Esophagus (tissue), 2 donors: ENCODE results near the gene SBK1. TPM values are rescaled to one million over a fixed set of nuclear protein-coding genes. Genes with fewer than 3 reads are reported as not detected.

ENCODE experiments used
- H3K27ac ChIP-seq, 2 donors: one replicate each; pipeline ENCODE4 v1.5.1; 2013; ENCODE audit warnings: low read depth in 2 of 2, mild to moderate bottlenecking in 2 of 2, inconsistent platforms in 1 of 2, low read length in 1 of 2, moderate library complexity in 1 of 2
- H3K27me3 ChIP-seq, 2 donors: one replicate each; pipeline ENCODE4 v1.6.1; 2013; ENCODE audit warnings: low read length in 2 of 2, control low read depth in 1 of 2, mild to moderate bottlenecking in 1 of 2; ENCODE audit not compliant: insufficient read depth in 2 of 2, control insufficient read depth in 1 of 2
- H3K36me3 ChIP-seq, 2 donors: one replicate each; pipeline ENCODE4 v1.6.1; 2013; ENCODE audit warnings: low read length in 1 of 2; ENCODE audit not compliant: control insufficient read depth in 2 of 2, insufficient read depth in 2 of 2
- H3K4me1 ChIP-seq, 2 donors: one replicate each; pipeline ENCODE4 v1.6.1; 2013; ENCODE audit warnings: low read length in 1 of 2; ENCODE audit not compliant: control insufficient read depth in 2 of 2, insufficient read depth in 2 of 2
- H3K4me3 ChIP-seq, 2 donors: one replicate each; pipeline ENCODE4 v1.5.1; 2013; ENCODE audit warnings: low read length in 2 of 2, mild to moderate bottlenecking in 2 of 2, low read depth in 1 of 2, moderate library complexity in 1 of 2
- H3K9me3 ChIP-seq, 2 donors: one replicate each; pipeline ENCODE4 v1.6.1; 2013; ENCODE audit warnings: mild to moderate bottlenecking in 2 of 2, low read depth in 1 of 2, low read length in 1 of 2, moderate library complexity in 1 of 2; ENCODE audit not compliant: control insufficient read depth in 2 of 2, insufficient read depth in 1 of 2
- WGBS, 2 donors: extraction: QIAGEN DNeasy Blood & Tissue Kit; methylation state at CpG; one replicate each; pipeline ENCODE4 v1.1.7; 2013; 5-methylcytosine and 5-hydroxymethylcytosine counted together
- polyA plus RNA-seq, 2 donors: library from polyadenylated mRNA; stranded (reverse); fragments of 200-250 nt; gene quantifications; one replicate each; pipeline ENCODE4 v1.2.3, GENCODE V29; 2013
- donor health status: healthy with polysubstance abuse.
- donor health status: Bipolar disorder and iron deficiency.

SBK1 gene
- polyA plus RNA-seq, 2 donors = 0.36 to 0.47 TPM

DNA sequence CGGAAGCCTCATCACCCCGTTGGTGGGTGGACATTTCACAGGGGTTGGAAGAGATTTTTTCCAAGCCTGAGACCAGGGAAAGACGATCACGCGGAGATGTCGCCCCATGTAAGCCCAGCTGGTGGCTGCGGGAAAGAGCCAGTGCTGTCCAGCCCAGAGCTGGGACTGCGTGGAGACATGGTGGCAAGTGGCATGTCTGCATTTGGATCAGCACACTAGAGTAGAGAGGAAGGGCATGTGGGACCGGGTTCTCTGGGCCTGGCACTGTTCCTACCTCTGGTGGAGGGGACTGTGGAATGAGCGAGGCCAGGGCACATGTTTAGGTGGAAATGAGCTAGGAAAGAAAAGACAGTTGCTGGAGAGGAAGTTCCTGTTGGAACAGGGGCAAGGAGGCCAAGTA is 20.0 kb downstream of the SBK1 start:
- Histone ChIP-seq H3K9me3 (no peaks in the 10 kb centered on the region), H3K27me3 (no peaks in the 10 kb centered on the region), H3K36me3 (no peaks in the 10 kb centered on the region), H3K4me3 (no peak overlapping the region), H3K4me1 (no peaks in the 10 kb centered on the region), H3K27ac (no peak overlapping the region)
- 87 to 89% methylated on average over 10 of the region's 10 CpGs for WGBS, 2 donors

DNA sequence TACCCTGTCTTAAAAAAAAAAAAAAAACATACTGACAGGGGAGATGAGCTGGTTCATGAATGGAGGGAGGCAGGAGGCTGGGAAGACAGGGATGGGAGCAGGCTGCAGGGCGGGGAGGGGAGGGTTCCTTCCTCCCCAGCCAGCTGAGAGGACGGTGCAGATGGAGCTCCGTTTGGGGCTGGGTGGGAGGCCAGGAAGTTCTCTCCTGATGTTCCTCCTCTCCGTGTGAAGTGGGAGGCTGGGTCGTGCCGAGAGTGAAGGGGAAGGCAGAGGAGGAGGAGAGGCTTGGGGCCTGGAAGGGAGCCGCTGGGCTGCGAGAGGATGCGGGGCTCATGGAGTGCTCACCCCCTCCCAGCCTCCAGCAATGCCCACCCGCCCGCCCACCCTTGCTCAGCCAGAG is 21.3 kb downstream of the SBK1 start:
- Histone ChIP-seq H3K27me3 (no peaks in the 10 kb centered on the region), H3K4me1 (no peaks in the 10 kb centered on the region), H3K9me3 (no peaks in the 10 kb centered on the region), H3K27ac (no peak overlapping the region), H3K4me3 (no peak overlapping the region), H3K36me3 (no peaks in the 10 kb centered on the region)
- 67 to 70% methylated on average over 10 to 11 of the region's 11 CpGs for WGBS, 2 donors

DNA sequence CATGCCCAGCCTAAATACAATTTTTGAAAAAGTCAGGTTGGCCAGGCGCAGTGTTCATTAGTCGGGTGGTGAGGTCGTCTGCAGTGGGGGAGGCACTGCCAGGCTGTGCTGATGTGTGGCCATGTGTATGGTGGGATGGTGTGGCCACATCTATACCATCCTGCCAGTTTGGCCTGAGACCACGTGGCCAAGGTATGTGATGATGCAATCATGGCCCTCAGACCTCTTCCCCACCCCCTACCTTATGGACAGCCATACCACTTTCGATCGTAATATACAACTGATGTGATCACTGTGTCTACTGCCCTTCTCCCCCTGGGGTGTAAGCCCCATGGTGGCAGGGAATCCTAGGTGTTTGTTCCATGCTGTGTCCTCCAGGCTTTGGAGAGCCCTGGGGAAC is 23.7 kb downstream of the SBK1 start:
- 83% methylated on average over 6 of the region's 6 CpGs for WGBS, 2 donors
- Histone ChIP-seq H3K4me1 (no peaks in the 10 kb centered on the region), H3K27ac (no peak overlapping the region), H3K4me3 (no peak overlapping the region), H3K27me3 (no peaks in the 10 kb centered on the region), H3K36me3 (no peaks in the 10 kb centered on the region), H3K9me3 (no peaks in the 10 kb centered on the region)

DNA sequence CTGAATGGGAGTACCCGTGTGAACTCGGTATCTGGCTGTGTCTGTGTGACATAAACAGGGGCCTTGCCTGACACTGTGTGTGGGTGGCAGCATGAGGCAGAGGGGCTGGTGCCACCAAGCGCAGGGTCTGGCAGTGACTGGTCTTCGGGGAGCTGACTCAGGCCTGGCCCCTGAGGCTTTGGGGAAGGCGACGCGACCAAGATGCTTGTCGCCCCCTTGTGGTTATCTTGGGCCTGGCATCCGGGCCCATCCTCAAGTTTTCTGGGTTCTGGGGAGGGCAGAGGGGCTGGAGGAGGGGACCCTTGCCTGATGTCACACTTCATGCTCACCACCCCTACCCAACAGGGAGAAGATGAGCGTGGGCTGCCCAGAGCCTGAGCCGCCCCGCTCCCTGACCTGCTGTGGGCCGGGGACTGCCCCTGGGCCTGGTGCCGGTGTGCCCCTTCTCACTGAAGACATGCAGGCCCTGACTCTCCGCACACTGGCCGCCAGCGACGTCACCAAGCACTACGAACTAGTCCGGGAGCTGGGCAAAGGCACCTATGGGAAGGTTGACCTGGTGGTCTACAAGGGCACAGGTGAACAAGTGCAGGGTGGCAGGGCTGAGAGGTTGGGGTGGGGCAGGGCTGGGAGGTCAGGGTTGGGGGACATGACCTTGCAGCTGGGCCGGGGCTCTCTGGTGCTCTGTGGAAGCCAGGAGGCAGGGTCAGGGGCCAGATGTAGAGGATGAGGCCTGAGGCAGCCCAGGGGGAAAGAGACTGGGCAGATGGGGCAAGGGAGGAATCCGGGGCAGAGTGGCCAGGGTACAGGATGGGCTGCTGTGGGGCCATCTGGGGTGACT is 24.9 kb downstream of the SBK1 start:
- no peaks in the 10 kb centered on the region for H3K9me3 ChIP-seq
- 54 to 55% methylated on average over 22 of the region's 22 CpGs for WGBS, 2 donors
- H3K36me3 ChIP-seq = no peaks in the 10 kb centered on the region
- no peak overlapping the region for H3K27ac ChIP-seq
- no peak overlapping the region for H3K4me3 ChIP-seq
- no peaks in the 10 kb centered on the region for H3K27me3 ChIP-seq
- no peaks in the 10 kb centered on the region for H3K4me1 ChIP-seq

DNA sequence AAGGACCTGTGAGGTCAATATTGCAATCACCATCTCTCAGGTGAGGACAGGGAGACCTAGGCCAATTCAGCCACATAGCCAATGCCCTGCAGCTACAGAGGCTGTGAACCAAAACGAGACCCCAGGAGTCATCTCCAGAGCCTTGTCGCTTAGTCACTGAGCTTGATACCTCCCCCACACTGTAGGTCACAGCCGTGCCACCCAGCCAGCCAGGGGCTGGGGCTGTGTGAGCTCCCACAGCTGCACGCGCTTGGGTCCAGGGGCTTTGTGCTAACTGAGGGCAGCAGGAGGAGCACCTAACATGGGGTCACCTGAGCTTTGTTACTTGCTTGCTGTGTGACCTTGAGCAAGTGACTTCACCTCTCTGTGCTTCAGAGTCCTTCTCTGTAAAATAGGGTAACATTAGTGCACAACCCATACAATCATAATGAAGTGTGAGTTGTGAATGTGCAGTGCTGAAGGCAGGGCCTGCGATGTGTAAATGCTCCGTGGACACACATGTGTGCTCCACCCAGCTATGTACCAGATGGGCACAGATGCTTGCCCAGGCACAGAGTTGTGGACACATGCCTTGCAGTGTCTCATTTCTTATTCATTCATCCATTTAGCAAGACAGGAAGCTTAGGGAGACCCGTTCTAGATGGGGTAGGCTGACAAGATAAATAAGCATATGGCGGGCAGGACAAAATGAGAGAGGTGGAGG is 25.9 kb downstream of the SBK1 start:
- H3K9me3 ChIP-seq = no peaks in the 10 kb centered on the region
- 81 to 83% methylated on average over 9 of the region's 9 CpGs for WGBS, 2 donors
- no peak overlapping the region for H3K27ac ChIP-seq
- no peaks in the 10 kb centered on the region for H3K27me3 ChIP-seq
- no peak overlapping the region for H3K4me3 ChIP-seq
- H3K36me3 ChIP-seq = no peaks in the 10 kb centered on the region
- H3K4me1 ChIP-seq = no peaks in the 10 kb centered on the region

DNA sequence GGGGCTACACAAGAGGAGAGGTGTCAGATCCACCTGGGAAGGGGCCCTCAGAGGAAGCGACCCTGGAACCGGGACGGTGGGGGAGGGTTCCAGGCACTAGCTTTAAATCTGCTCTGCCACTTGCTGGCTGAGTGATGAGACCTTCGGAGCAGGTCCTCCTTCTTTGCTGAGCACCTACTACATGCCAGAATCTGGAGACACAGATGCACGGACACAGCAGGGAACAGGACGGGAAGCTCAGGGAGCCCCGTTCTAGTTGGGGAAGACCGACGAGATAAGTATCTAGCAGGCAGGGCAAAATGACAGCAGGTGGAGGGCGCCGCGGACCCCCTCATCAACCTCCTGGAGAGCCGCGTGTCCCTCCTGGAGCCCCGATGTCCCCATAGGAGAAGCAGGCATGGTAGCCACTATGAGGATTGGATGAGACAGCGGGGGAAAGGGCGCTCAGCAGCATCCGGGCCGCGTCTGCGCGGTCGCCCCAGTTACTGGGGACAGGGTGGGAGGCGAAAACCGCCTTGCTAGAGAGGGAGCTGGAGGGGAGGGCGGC is 27.2 kb downstream of the SBK1 start:
- no peak overlapping the region for H3K27ac ChIP-seq
- H3K9me3 ChIP-seq = no peaks in the 10 kb centered on the region
- 93% methylated on average over 25 to 26 of the region's 26 CpGs for WGBS, 2 donors
- no peaks in the 10 kb centered on the region for H3K36me3 ChIP-seq
- H3K27me3 ChIP-seq = no peaks in the 10 kb centered on the region
- no peak overlapping the region for H3K4me3 ChIP-seq
- no peaks in the 10 kb centered on the region for H3K4me1 ChIP-seq

DNA sequence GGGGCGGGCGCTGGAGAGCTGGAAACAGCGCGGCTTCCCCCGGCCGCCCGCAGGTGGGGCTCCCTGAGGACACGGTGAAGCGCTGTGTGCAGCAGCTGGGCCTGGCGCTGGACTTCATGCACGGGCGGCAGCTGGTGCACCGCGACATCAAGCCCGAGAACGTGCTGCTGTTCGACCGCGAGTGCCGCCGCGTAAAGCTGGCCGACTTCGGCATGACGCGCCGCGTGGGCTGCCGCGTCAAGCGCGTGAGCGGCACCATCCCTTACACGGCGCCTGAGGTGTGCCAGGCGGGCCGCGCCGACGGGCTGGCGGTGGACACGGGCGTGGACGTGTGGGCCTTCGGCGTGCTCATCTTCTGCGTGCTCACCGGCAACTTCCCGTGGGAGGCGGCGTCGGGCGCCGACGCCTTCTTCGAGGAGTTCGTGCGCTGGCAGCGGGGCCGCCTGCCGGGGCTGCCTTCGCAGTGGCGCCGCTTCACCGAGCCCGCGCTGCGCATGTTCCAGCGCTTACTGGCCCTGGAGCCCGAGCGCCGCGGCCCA is 27.8 kb downstream of the SBK1 start:
- WGBS, 2 donors = 97% methylated on average over 69 to 73 of the region's 73 CpGs

DNA sequence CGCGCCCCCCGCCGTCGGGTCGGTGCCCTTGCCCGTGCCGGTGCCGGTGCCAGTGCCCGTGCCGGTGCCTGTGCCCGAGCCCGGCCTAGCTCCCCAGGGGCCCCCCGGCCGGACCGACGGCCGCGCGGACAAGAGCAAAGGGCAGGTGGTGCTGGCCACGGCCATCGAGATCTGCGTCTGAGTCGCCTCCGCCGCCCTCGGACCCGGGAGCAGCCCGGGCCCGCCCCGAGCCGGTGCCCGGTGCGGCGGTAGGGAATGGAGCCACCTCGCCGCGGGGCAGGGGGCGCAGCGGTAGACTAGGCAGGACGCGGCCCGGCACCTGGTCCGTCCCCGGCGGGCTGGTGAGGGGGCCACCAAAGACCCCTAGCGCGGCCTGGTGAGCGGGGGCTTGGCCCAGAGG is 28.4 kb downstream of the SBK1 start:
- no peak overlapping the region for H3K27ac ChIP-seq
- H3K27me3 ChIP-seq = no peaks in the 10 kb centered on the region
- H3K4me3 ChIP-seq = no peak overlapping the region
- WGBS, 2 donors = 94 to 97% methylated on average over 39 to 49 of the region's 49 CpGs
- H3K4me1 ChIP-seq = no peaks in the 10 kb centered on the region
- no peaks in the 10 kb centered on the region for H3K36me3 ChIP-seq
- H3K9me3 ChIP-seq = no peaks in the 10 kb centered on the region

More for the DNA sequence above, 27.8 kb downstream of the SBK1 start:
- no peak overlapping the region for H3K27ac ChIP-seq
- H3K4me3 ChIP-seq = no peak overlapping the region
- no peaks in the 10 kb centered on the region for H3K4me1 ChIP-seq
- H3K36me3 ChIP-seq = no peaks in the 10 kb centered on the region
- no peaks in the 10 kb centered on the region for H3K27me3 ChIP-seq
- H3K9me3 ChIP-seq = no peaks in the 10 kb centered on the region

DNA sequence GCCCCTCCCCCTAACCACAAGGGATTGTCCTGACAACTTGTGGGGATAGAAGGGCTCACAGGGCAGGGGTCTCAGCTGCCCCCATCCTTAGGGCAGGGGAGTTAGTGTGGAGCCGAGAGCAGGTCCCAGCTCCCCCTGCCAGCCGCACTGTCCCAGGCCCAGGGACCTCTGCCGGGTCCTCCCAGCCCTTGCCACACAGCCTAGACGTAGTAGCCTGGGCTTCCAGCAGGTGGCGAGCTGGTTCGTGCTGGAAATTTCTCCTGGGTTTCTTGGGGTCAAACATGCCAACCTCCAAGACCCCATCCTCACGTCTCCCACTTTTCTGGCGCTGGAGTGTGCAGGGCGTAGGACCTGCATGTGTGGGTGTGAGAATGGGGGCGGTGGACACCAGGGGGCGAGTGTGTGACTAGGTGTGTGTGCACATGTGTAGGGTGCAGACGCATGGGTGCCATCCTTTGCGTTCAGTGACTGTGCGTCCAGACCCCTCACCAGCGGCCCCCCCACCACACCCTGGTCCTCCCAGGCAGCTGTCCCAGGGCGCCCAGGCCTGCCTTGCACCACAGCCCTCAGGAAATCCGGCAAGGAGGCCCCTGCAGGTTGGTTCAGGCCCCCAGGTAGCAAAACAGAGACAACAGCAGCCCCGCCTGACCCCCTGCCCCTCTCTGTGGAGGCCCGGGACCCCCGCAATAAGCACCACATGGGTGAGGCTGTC is 29.5 kb downstream of the SBK1 start:
- Histone ChIP-seq H3K27me3 (no peaks in the 10 kb centered on the region), H3K4me3 (no peak overlapping the region), H3K36me3 (no peaks in the 10 kb centered on the region), H3K4me1 (no peaks in the 10 kb centered on the region), H3K9me3 (no peaks in the 10 kb centered on the region), H3K27ac (no peak overlapping the region)
- 58 to 63% methylated on average over 20 of the region's 20 CpGs for WGBS, 2 donors
